Measurements from ENCODE around the gene LAMB3. TPM values are rescaled to one million over a fixed set of nuclear protein-coding genes. Genes with fewer than 3 reads are reported as not detected.

The LAMB3 gene
- total RNA-seq, 2 donors from 2014 or later = 4.7 to 11.1 TPM

GRCh38 chr1:209612646-209613399 is 39.4 kb downstream of the LAMB3 start:
- H3K27ac ChIP-seq = no peak overlapping the region
- H3K4me3 ChIP-seq = no peak overlapping the region
- no peak for TF ChIP-seq CTCF (IDR thresholded peaks at IDR 0.05)
- H3K36me3 ChIP-seq = no peaks in the 10 kb centered on the region
- H3K27me3 ChIP-seq = no peaks in the 10 kb centered on the region
- no peak for DNase-seq (ENCODE audit: low spot score)
- H3K4me1 ChIP-seq = peaks cover 0 to 16% of the 10 kb centered on the region in 2 donors
- H3K9me3 ChIP-seq = no peaks in the 10 kb centered on the region

- Histone ChIP-seq H3K4me1 (peaks cover 0 to 7% of the 10 kb centered on the region in 2 donors), H3K4me3 (no peak overlapping the region), H3K27ac (no peak overlapping the region), H3K36me3 (no peaks in the 10 kb centered on the region), H3K27me3 (no peaks in the 10 kb centered on the region), H3K9me3 (no peaks in the 10 kb centered on the region)
- no peak for DNase-seq (ENCODE audit: low spot score)
- no peak for TF ChIP-seq CTCF (IDR thresholded peaks at IDR 0.05)
Measured at GRCh38 chr1:209611771-209612570, 40.3 kb downstream of the LAMB3 start.

GRCh38 chr1:209610631-209610905 is 41.7 kb downstream of the LAMB3 start:
- Histone ChIP-seq H3K4me1 (no peaks in the 10 kb centered on the region), H3K36me3 (no peaks in the 10 kb centered on the region), H3K27ac (no peak overlapping the region), H3K9me3 (no peaks in the 10 kb centered on the region), H3K27me3 (no peaks in the 10 kb centered on the region), H3K4me3 (no peak overlapping the region)
- DNase-seq (ENCODE audit: low spot score) = no peak
- no peak for TF ChIP-seq CTCF (IDR thresholded peaks at IDR 0.05)

GRCh38 chr1:209609791-209610630 is 42.2 kb downstream of the LAMB3 start:
- H3K27me3 ChIP-seq = no peaks in the 10 kb centered on the region
- no peak for DNase-seq (ENCODE audit: low spot score)
- no peaks in the 10 kb centered on the region for H3K9me3 ChIP-seq
- TF ChIP-seq CTCF (IDR thresholded peaks at IDR 0.05) = no peak
- no peaks in the 10 kb centered on the region for H3K4me1 ChIP-seq
- no peak overlapping the region for H3K4me3 ChIP-seq
- no peaks in the 10 kb centered on the region for H3K36me3 ChIP-seq
- H3K27ac ChIP-seq = no peak overlapping the region

- Histone ChIP-seq H3K9me3 (no peaks in the 10 kb centered on the region), H3K4me3 (no peak overlapping the region), H3K27ac (no peak overlapping the region), H3K4me1 (no peaks in the 10 kb centered on the region), H3K27me3 (no peaks in the 10 kb centered on the region), H3K36me3 (no peaks in the 10 kb centered on the region)
- no peak for TF ChIP-seq CTCF (IDR thresholded peaks at IDR 0.05)
- DNase-seq (ENCODE audit: low spot score) = no peak
Measured at GRCh38 chr1:209609041-209609790, 43.0 kb downstream of the LAMB3 start.

Measured in right atrium auricular region (tissue), 2 donors.